Adrenal gland (tissue), 12 donors: ENCODE results near the gene ARAP1. TPM values are rescaled to one million over a fixed set of nuclear protein-coding genes. Genes with fewer than 3 reads are reported as not detected.

Source experiments
- DNase-seq, 7 donors: peaks; one replicate each; pipeline ENCODE4 v3.0.0-alpha.2; 2019 to 2020
- H3K27ac ChIP-seq, 5 donors: fragments of 200-600 bp; sonication (generic) in 4 of 5; 1 replicate in 3 of 5; 2 replicates in 2 of 5; pipeline versions ENCODE4 v1.5.1 to v1.8.0; 2016 to 2020; ENCODE audit warnings: mild to moderate bottlenecking in 1 of 5
- H3K27me3 ChIP-seq: fragments of 200-600 bp; 2 replicates; pipeline ENCODE4 v1.8.0; 2021
- H3K36me3 ChIP-seq, 2 donors: fragments of 200-600 bp; replicated peaks in 1 of 2; 1 replicate in 1 of 2; 2 replicates in 1 of 2; pipeline versions ENCODE4 v1.5.1 to v1.8.0; 2018 to 2022
- H3K4me1 ChIP-seq, 2 donors: fragments of 200-600 bp; replicated peaks in 1 of 2; 1 replicate in 1 of 2; 2 replicates in 1 of 2; pipeline versions ENCODE4 v1.5.1 to v1.8.0; 2018 to 2021
- H3K4me3 ChIP-seq, 4 donors: fragments of 200-600 bp; sonication (generic) in 3 of 4; one replicate each; pipeline ENCODE4 v1.5.1; 2016 to 2018
- H3K9me3 ChIP-seq, 3 donors: fragments of 200-600 bp; sonication (generic) in 1 of 3; replicated peaks in 1 of 3; 1 replicate in 2 of 3; 2 replicates in 1 of 3; pipeline versions ENCODE4 v1.5.1 to v1.8.0; 2016 to 2021
- POLR2A ChIP-seq, 2 donors: fragments of 450-650 bp; IDR thresholded peaks; one replicate each; pipeline ENCODE4 v1.6.1; 2017; ENCODE audit warnings: antibody characterized with exemption in 2 of 2, mild to moderate bottlenecking in 2 of 2, moderate library complexity in 1 of 2
- WGBS, 4 donors: extraction: QIAGEN DNeasy Blood & Tissue Kit in 2 of 4; methylation state at CpG; one replicate each; pipeline versions ENCODE4 v1.1.5 to v1.1.7; 2013 to 2017; 5-methylcytosine and 5-hydroxymethylcytosine counted together
- intact Hi-C, 2 donors: fragments of 100-400 bp; cut with DNase I; formaldehyde crosslinking; loops; one replicate each; pipeline versions ENCODE4 v1.14.1 to v1.15.0; 2022 to 2023
- polyA plus RNA-seq, 3 donors: library from polyadenylated mRNA; stranded (reverse); fragments of 200-250 nt in 2 of 3; fragments of 350-450 nt in 1 of 3; fragmentation: Illumina TruSeq in 1 of 3; extraction: RNeasy Lipid Tissue Mini Kit (QIAGEN cat#74804) in 1 of 3; gene quantifications; one replicate each; pipeline ENCODE4 v1.2.3, GENCODE V29; 2013 to 2014
- total RNA-seq, 9 donors: library from RNA; depleted of rRNA in 4 of 9; stranded (reverse); fragments of >200 nt in 4 of 9; fragments of 120-200 nt in 1 of 9; fragmentation: NEBNext Ultra II Directional in 1 of 9; extraction: Animal tissue kit (Norgen Biotek cat#: 25700) in 1 of 9; gene quantifications; one replicate each; pipeline versions ENCODE4 v1.1.0 to v1.2.4, GENCODE V29; 2013 to 2023
- TF ChIP-seq, protein P1 (sequence below), 6 experiments: fragments of 450-650 bp in 4 of 6; fragments of 200-600 bp in 2 of 6; sonication (generic) in 1 of 6; IDR thresholded peaks; 1 replicate in 5 of 6; 2 replicates in 1 of 6; pipeline versions ENCODE4 v1.5.1 to v1.8.0; 2016 to 2021; ENCODE audit warnings: antibody characterized with exemption in 6 of 6, mild to moderate bottlenecking in 2 of 6, moderate library complexity in 1 of 6
- donor health status: healthy with polysubstance abuse.
- donor health status: Bipolar disorder and iron deficiency.
- donor health status: DM: yes; HTN: yes; CAD: no.
- donor health status: DM: no; HTN: no; CAD: no.
- donor health status: DM: no; HTN: no; CAD: no.
- donor health status: DM: yes; HTN: yes; CAD: no.

ARAP1 gene
- total and polyA plus RNA-seq, 12 donors = 30.0 to 217 (median 149) TPM

DNA sequence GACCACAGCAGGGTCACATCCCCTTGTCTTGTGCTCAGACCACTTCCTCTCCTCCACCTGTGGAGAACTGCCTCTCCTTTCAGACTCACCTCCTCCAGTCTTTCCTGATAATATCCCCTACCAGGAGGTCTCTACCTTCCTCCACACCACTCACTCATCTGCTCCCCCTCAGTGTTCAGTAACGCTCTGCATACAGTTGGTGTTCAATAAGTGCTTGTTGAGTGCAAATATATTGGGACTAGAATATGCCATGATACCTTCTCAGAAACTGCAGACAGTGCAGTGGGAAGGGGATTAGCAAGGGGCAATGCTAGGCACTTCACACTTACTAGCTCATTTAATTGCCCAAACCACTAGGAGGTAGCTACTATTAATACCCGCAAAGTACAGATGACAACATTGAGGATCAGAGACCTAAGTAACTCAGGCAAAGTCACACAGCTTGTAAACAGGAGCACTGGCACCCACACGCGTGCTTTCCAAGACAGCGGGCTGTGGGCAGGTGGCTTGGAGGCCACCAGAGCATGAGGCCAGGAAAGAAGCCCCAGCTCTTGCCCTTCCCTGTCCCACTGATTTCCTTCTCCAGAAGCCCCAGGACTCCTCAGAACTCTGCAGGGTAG is 69.9 kb downstream of the ARAP1 start:
- intact Hi-C loops = no loop called here
- Histone ChIP-seq H3K36me3 (peaks cover 0 to 37% of the 10 kb centered on the region in 2 donors), H3K9me3 (no peaks in the 10 kb centered on the region), H3K27me3 (no peaks in the 10 kb centered on the region), H3K4me3 (no peak overlapping the region), H3K27ac (peak overlapping the region in 1 of 5 donors; percentile 2), H3K4me1 (peaks cover 4 to 13% of the 10 kb centered on the region in 2 donors)
- 76 to 83% (median 79%) methylated on average over 5 of the region's 5 CpGs for WGBS, 4 donors
- TF ChIP-seq, protein P1, sequence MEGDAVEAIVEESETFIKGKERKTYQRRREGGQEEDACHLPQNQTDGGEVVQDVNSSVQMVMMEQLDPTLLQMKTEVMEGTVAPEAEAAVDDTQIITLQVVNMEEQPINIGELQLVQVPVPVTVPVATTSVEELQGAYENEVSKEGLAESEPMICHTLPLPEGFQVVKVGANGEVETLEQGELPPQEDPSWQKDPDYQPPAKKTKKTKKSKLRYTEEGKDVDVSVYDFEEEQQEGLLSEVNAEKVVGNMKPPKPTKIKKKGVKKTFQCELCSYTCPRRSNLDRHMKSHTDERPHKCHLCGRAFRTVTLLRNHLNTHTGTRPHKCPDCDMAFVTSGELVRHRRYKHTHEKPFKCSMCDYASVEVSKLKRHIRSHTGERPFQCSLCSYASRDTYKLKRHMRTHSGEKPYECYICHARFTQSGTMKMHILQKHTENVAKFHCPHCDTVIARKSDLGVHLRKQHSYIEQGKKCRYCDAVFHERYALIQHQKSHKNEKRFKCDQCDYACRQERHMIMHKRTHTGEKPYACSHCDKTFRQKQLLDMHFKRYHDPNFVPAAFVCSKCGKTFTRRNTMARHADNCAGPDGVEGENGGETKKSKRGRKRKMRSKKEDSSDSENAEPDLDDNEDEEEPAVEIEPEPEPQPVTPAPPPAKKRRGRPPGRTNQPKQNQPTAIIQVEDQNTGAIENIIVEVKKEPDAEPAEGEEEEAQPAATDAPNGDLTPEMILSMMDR (IDR thresholded peaks at IDR 0.05) = no peak
- no peak for TF ChIP-seq POLR2A (IDR thresholded peaks at IDR 0.05)
- DNase-seq = no peak

- no peaks in the 10 kb centered on the region for H3K27me3 ChIP-seq
- peak overlapping the region in 2 of 5 donors; percentile 2 to 8 for H3K27ac ChIP-seq
- intact Hi-C loops = no loop called here
- H3K4me1 ChIP-seq = peaks cover 4 to 13% of the 10 kb centered on the region in 2 donors
- peaks cover 0 to 29% of the 10 kb centered on the region in 2 donors for H3K36me3 ChIP-seq
- no peaks in the 10 kb centered on the region for H3K9me3 ChIP-seq
- peak in 5 of 7 donors; percentile 36 to 90 (median 61) for DNase-seq
- WGBS, 4 donors = 27 to 34% (median 28%) methylated on average over 15 to 17 of the region's 17 CpGs
- H3K4me3 ChIP-seq = no peak overlapping the region
- no peak for TF ChIP-seq POLR2A (IDR thresholded peaks at IDR 0.05)
- TF ChIP-seq, protein P1 (IDR thresholded peaks at IDR 0.05) = no peak
Observed at GRCh38 chr11:72681226-72682153, 70.7 kb downstream of the ARAP1 start.

DNA sequence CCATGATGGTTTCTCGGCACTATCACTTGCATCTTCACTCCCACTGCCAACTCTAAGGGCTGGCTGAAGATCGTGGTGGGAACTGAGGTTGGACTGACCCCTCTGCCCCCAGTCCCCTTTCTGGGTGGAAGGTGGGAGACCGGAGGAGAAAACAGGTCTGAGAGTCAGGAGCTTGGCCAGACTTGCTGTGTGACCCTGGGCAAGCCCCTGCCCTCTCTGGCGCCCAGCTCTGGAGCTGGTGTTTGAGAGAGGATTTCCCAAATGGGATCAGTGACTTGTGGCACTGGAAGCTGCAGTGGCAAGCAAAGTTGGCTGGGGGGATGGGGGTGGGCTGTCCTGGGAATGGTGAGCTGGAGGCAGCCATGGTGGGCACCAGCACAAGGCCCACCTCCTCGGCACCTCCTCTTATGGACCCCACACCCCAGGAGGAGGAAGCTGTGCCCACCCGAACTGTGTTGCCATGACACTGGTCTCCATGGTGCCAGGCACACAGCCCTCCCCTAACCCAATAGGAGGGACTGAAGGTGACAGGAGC is 71.5 kb downstream of the ARAP1 start:
- TF ChIP-seq, protein P1 (IDR thresholded peaks at IDR 0.05) = no peak
- no peak for TF ChIP-seq POLR2A (IDR thresholded peaks at IDR 0.05)
- intact Hi-C loops = no loop called here
- DNase-seq = no peak
- Histone ChIP-seq H3K9me3 (no peaks in the 10 kb centered on the region), H3K27me3 (no peaks in the 10 kb centered on the region), H3K36me3 (peaks cover 0 to 22% of the 10 kb centered on the region in 2 donors), H3K27ac (no peak overlapping the region), H3K4me3 (no peak overlapping the region), H3K4me1 (peaks cover 4 to 13% of the 10 kb centered on the region in 2 donors)
- WGBS, 4 donors = 50 to 61% (median 55%) methylated on average over 2 to 6 of the region's 6 CpGs

DNA sequence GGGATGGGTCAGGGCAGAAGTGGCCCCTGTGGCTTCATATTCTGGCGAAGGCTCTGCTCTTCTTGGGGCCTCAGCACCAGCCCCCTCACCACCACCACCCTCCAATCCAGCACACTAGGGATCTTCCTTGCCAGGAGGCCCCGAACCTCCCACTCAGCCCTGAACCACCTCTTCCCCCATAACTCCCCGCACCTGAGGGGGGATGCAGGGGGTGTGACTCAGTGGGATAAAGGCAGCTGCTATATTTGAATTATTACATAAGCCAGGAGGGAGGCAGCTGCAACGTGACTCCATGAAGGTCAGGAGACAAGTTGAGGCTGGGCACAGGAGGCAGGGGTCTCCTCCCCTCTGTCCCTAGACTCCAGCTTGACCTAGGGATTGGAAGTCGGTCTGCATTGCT is 72.3 kb downstream of the ARAP1 start:
- Histone ChIP-seq H3K4me3 (no peak overlapping the region), H3K4me1 (peaks cover 4 to 12% of the 10 kb centered on the region in 2 donors), H3K9me3 (no peaks in the 10 kb centered on the region), H3K27me3 (no peaks in the 10 kb centered on the region), H3K27ac (no peak overlapping the region), H3K36me3 (peaks cover 0 to 14% of the 10 kb centered on the region in 2 donors)
- DNase-seq = no peak
- intact Hi-C loops = loop anchor here in 1 of 2 donors (10.0 kb wide), 1 partner anchor 205 kb away; no protein-coding TSS in a partner anchor
- TF ChIP-seq, protein P1 (IDR thresholded peaks at IDR 0.05) = no peak
- TF ChIP-seq POLR2A (IDR thresholded peaks at IDR 0.05) = no peak
- 46 to 57% (median 56%) methylated on average over 4 to 5 of the region's 5 CpGs for WGBS, 4 donors
